ENCODE measurements around the gene OR51S1.

DNA sequence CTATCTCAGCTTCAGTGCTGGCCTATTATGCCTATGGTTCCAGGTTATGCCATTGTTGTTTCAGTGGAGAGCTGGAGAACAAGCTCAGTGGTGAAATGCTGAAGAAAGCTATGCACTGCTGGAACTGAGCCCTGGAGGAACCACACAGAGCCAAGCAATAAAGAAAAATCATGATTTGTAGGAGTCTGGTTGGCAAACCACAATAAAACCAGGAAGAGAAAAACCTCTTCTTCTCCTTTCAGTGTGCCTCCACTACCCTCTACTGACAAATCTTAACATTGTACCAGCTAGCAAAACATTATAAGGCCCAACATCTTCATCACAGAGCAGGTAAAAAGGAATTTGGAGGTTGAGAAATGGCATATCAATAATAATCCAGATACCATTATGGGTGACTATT, 22.6 kb downstream of the OR51S1 start:
- TF ChIP-seq CTCF (IDR thresholded peaks at IDR 0.05) (peak; percentile 38; the same call in 1 of the 2 replicates), REST (IDR thresholded peaks at IDR 0.05; ENCODE audit: insufficient read depth in 1 of 2, low read depth in 2 of 2, low read length in 1 of 2) (no peak), POLR2AphosphoS5 (IDR thresholded peaks at IDR 0.05; ENCODE audit: low read depth, low read length) (no peak)
